Testis (tissue), 2 donors: ENCODE results near the gene GID8.

Source experiments
- CTCF ChIP-seq, 3 experiments: fragments of 450-650 bp in 2 of 3; fragments of 200-600 bp in 1 of 3; sonication (generic) in 1 of 3; IDR thresholded peaks; one replicate each; pipeline ENCODE4 v1.5.1; 2016 to 2019; ENCODE audit warnings: antibody characterized with exemption in 3 of 3, mild to moderate bottlenecking in 2 of 3, moderate library complexity in 1 of 3
- POLR2A ChIP-seq: fragments of 450-650 bp; IDR thresholded peaks from one replicate; pipeline ENCODE4 v1.6.1; 2017; ENCODE audit warnings: antibody characterized with exemption, mild to moderate bottlenecking, moderate library complexity

GRCh38 chr20:62956387-62957135 lies 18.6 kb downstream of the GID8 start:
- no peak for TF ChIP-seq CTCF (IDR thresholded peaks at IDR 0.05)
- TF ChIP-seq POLR2A: no peak
